H9 (cell line): ENCODE data around the gene PLK2. TPM values are rescaled to one million over a fixed set of nuclear protein-coding genes. Genes with fewer than 3 reads are reported as not detected.

Source experiments
- DNase-seq: peaks from one replicate; pipeline ENCODE4 v3.0.0-alpha.2; 2017
- H2AFZ ChIP-seq: one replicate; pipeline ENCODE4 v1.6.1; 2013; ENCODE audit warnings: mild to moderate bottlenecking, low read length, control low read depth, moderate library complexity
- H2AK5ac ChIP-seq: 2 replicates; pipeline ENCODE4 v1.6.1; 2013; ENCODE audit warnings: low read length, control low read depth, mixed read lengths; ENCODE audit not compliant: insufficient read length
- H2BK120ac ChIP-seq: one replicate; pipeline ENCODE4 v1.6.1; 2013; ENCODE audit warnings: low read depth, mild to moderate bottlenecking, low read length, control low read depth, inconsistent platforms; ENCODE audit not compliant: poor library complexity, severe bottlenecking
- H2BK12ac ChIP-seq: 2 replicates; pipeline ENCODE4 v1.6.1; 2013; ENCODE audit warnings: low read length, control low read depth, mixed read lengths, low read depth; ENCODE audit not compliant: insufficient read length
- H2BK15ac ChIP-seq: 2 replicates; pipeline ENCODE4 v1.6.1; 2013; ENCODE audit warnings: low read depth, low read length, control low read depth
- H2BK20ac ChIP-seq: one replicate; pipeline ENCODE4 v1.6.1; 2013; ENCODE audit warnings: low read depth, mild to moderate bottlenecking, low read length, control low read depth, inconsistent platforms; ENCODE audit not compliant: poor library complexity, severe bottlenecking
- H2BK5ac ChIP-seq: 2 replicates; pipeline ENCODE4 v1.6.1; 2013; ENCODE audit warnings: low read length, control low read depth, mixed read lengths; ENCODE audit not compliant: insufficient read length
- H3K14ac ChIP-seq: 2 replicates; pipeline ENCODE4 v1.6.1; 2013; ENCODE audit warnings: low read length, control low read depth; ENCODE audit not compliant: insufficient read depth
- H3K18ac ChIP-seq: 2 replicates; pipeline ENCODE4 v1.6.1; 2013; ENCODE audit warnings: low read depth, mild to moderate bottlenecking, mixed read lengths, low read length, control low read depth; ENCODE audit not compliant: insufficient read length
- H3K23ac ChIP-seq: 2 replicates; pipeline ENCODE4 v1.6.1; 2013; ENCODE audit warnings: low read length, control low read depth, mixed read lengths, low read depth; ENCODE audit not compliant: insufficient read length
- H3K23me2 ChIP-seq: 2 replicates; pipeline ENCODE4 v1.6.1; 2013; ENCODE audit warnings: low read depth, mild to moderate bottlenecking, mixed read lengths, low read length, control low read depth; ENCODE audit not compliant: insufficient read length, poor library complexity, severe bottlenecking
- H3K27ac ChIP-seq: 2 replicates; pipeline ENCODE4 v1.5.1; 2013; ENCODE audit warnings: low read length, control low read depth, mixed read lengths, low read depth; ENCODE audit not compliant: insufficient read length
- H3K27me3 ChIP-seq: 2 replicates; pipeline ENCODE4 v1.6.1; 2013; ENCODE audit warnings: low read length, control low read depth, inconsistent platforms; ENCODE audit not compliant: insufficient read depth
- H3K4ac ChIP-seq: 2 replicates; pipeline ENCODE4 v1.6.1; 2013; ENCODE audit warnings: low read depth, mild to moderate bottlenecking, control low read depth, inconsistent platforms, low read length, moderate library complexity
- H3K4me1 ChIP-seq: 2 replicates; pipeline ENCODE4 v1.6.1; 2013; ENCODE audit warnings: low read length, control low read depth, inconsistent platforms; ENCODE audit not compliant: insufficient read depth
- H3K4me2 ChIP-seq: 2 replicates; pipeline ENCODE4 v1.6.1; 2013; ENCODE audit warnings: low read length, control low read depth, mixed read lengths; ENCODE audit not compliant: insufficient read length, insufficient read depth
- H3K56ac ChIP-seq: 2 replicates; pipeline ENCODE4 v1.6.1; 2013; ENCODE audit warnings: low read depth, mild to moderate bottlenecking, mixed read lengths, low read length, control low read depth; ENCODE audit not compliant: insufficient read length
- H3K79me1 ChIP-seq: 2 replicates; pipeline ENCODE4 v1.6.1; 2013; ENCODE audit warnings: low read depth, mild to moderate bottlenecking, moderate library complexity, low read length, control low read depth, inconsistent platforms; ENCODE audit not compliant: insufficient read depth, poor library complexity, severe bottlenecking
- H3K79me2 ChIP-seq: 2 replicates; pipeline ENCODE4 v1.6.1; 2013; ENCODE audit warnings: low read length, control low read depth, inconsistent platforms; ENCODE audit not compliant: insufficient read depth
- H3K9ac ChIP-seq: 2 replicates; pipeline ENCODE4 v1.6.1; 2013; ENCODE audit warnings: low read length, control low read depth, mixed read lengths; ENCODE audit not compliant: insufficient read length; ENCODE audit errors: extremely low read depth
- H3K9me3 ChIP-seq: one replicate; pipeline ENCODE4 v1.6.1; 2013; ENCODE audit warnings: low read depth, low read length, inconsistent platforms; ENCODE audit not compliant: control insufficient read depth
- H3T11ph ChIP-seq: one replicate; pipeline ENCODE4 v1.6.1; 2013; ENCODE audit warnings: mild to moderate bottlenecking, low read length, control low read depth, inconsistent platforms
- H4K20me1 ChIP-seq: one replicate; pipeline ENCODE4 v1.6.1; 2013; ENCODE audit not compliant: control insufficient read depth, insufficient read length, insufficient read depth
- H4K5ac ChIP-seq: 2 replicates; pipeline ENCODE4 v1.6.1; 2013; ENCODE audit warnings: low read depth, mild to moderate bottlenecking, mixed read lengths, low read length, control low read depth; ENCODE audit not compliant: insufficient read length
- H4K8ac ChIP-seq: replicated peaks from 2 replicates; pipeline ENCODE4 v1.6.1; 2013; ENCODE audit warnings: low read length, control low read depth, mixed read lengths, low read depth; ENCODE audit not compliant: insufficient read length
- H4K91ac ChIP-seq: 2 replicates; pipeline ENCODE4 v1.6.1; 2013; ENCODE audit warnings: low read depth, mild to moderate bottlenecking, moderate library complexity, mixed read lengths, low read length, control low read depth; ENCODE audit not compliant: insufficient read length
- H3K27ac Mint-ChIP-seq, 3 experiments: 2 replicates in 2 of 3; 3 replicates in 1 of 3; pipeline ENCODE4 v1.8.0; 2020 to 2021; ENCODE audit warnings: mixed read lengths in 3 of 3, mild to moderate bottlenecking in 1 of 3, moderate library complexity in 1 of 3
- H3K27me3 Mint-ChIP-seq: 2 replicates; pipeline ENCODE4 v1.8.0; 2021; ENCODE audit warnings: low read depth, mild to moderate bottlenecking, moderate library complexity, mixed read lengths
- H3K36me3 Mint-ChIP-seq, 3 experiments: 2 replicates in 2 of 3; 3 replicates in 1 of 3; pipeline ENCODE4 v1.8.0; 2020 to 2021; ENCODE audit warnings: low read depth in 3 of 3, mixed read lengths in 3 of 3; ENCODE audit not compliant: insufficient read depth in 1 of 3
- H3K4me1 Mint-ChIP-seq, 2 experiments: 2 replicates each; pipeline ENCODE4 v1.8.0; 2020; ENCODE audit warnings: mixed read lengths in 2 of 2
- H3K4me3 Mint-ChIP-seq, 2 experiments: 2 replicates in 1 of 2; 3 replicates in 1 of 2; pipeline ENCODE4 v1.8.0; 2020 to 2021; ENCODE audit warnings: mild to moderate bottlenecking in 2 of 2, mixed read lengths in 2 of 2, moderate library complexity in 1 of 2
- H3K9me3 Mint-ChIP-seq, 2 experiments: 2 replicates in 1 of 2; 3 replicates in 1 of 2; pipeline ENCODE4 v1.8.0; 2020; ENCODE audit warnings: mild to moderate bottlenecking in 2 of 2, mixed read lengths in 2 of 2, moderate library complexity in 1 of 2
- CTCF ChIP-seq: fragments of 200-600 bp; sonication (generic); conservative IDR thresholded peaks from 3 replicates; pipeline ENCODE4 v1.8.0; 2021; ENCODE audit warnings: antibody characterized with exemption, mild to moderate bottlenecking
- WGBS: extraction: QIAGEN DNeasy Blood & Tissue Kit; methylation state at CpG from one replicate; pipeline ENCODE4 v1.1.7; 2013; ENCODE audit warnings: missing lambda C conversion rate, low lambda C conversion rate, mixed read lengths; ENCODE audit not compliant: insufficient read length; ENCODE audit errors: extremely low coverage; 5-methylcytosine and 5-hydroxymethylcytosine counted together
- total RNA-seq: library from RNA; stranded (reverse); gene quantifications from 2 replicates; pipeline ENCODE4 v1.2.1, GENCODE V29; 2021

The PLK2 gene
- total RNA-seq, 1 experiment from 2014 or later = 26.2 TPM

DNA sequence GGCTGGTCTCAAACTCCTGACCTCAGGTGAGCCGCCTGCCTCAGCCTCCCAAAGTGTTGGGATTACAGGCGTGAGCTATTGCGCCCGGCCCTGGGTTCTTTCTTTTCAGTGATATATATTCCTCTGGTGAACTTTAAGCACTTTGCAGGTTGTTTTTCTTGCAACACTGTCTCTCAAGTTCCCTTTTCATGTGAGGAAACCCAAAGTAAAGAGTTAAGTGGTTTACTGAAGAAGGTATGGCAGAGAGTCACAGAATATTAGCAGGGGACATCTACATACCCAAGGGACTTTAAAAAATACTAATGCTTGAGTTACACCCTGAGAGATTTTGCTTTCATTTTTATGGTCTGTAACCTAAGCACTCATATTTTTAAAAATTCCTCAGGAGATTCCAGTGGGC lies 24.6 kb upstream of the PLK2 start:
- Histone ChIP-seq H4K5ac (no peak overlapping the region), H3K18ac (no peak overlapping the region), H3K4me1 (no peaks in the 10 kb centered on the region), H3K4ac (no peak overlapping the region), H3K79me2 (no peaks in the 10 kb centered on the region), H3K27me3 (no peaks in the 10 kb centered on the region), H3K9ac (no peak overlapping the region), H3T11ph (no peak overlapping the region), H4K20me1 (no peaks in the 10 kb centered on the region), H3K23me2 (no peaks in the 10 kb centered on the region), H3K4me2 (no peak overlapping the region), H2BK20ac (no peak overlapping the region), H4K8ac (no peak overlapping the region), H3K27ac (no peak overlapping the region), H2BK12ac (no peak overlapping the region), H3K56ac (no peak overlapping the region), H2AK5ac (no peak overlapping the region), H2BK15ac (no peak overlapping the region), H3K23ac (no peak overlapping the region), H2BK120ac (no peak overlapping the region), H4K91ac (no peak overlapping the region), H2BK5ac (no peak overlapping the region), H3K79me1 (no peaks in the 10 kb centered on the region), H3K14ac (no peak overlapping the region), H3K9me3 (no peaks in the 10 kb centered on the region), H2AFZ (no peak overlapping the region)
- no peak for DNase-seq
- no peak overlapping the region for H3K27ac Mint-ChIP-seq
- peaks cover 0 to 4% of the 10 kb centered on the region in 2 experiments; a peak in 2 of 4 replicates for H3K4me1 Mint-ChIP-seq
- no CpG with 5 or more reads among the region's 4 CpGs for WGBS
- H3K36me3 Mint-ChIP-seq = no peaks in the 10 kb centered on the region
- no peaks in the 10 kb centered on the region for H3K9me3 Mint-ChIP-seq
- H3K27me3 Mint-ChIP-seq = no peaks in the 10 kb centered on the region
- no peak for TF ChIP-seq CTCF
- H3K4me3 Mint-ChIP-seq = no peak overlapping the region
